K562 (cell line): ENCODE measurements around the gene SLC25A10. TPM values are rescaled to one million over a fixed set of nuclear protein-coding genes. Genes with fewer than 3 reads are reported as not detected.
A peak's percentile ranks its signal among the peaks of the same experiment; 100 is the strongest.

Source experiments
- ATAC-seq: fragments of 200-7000 bp; cut with Tn5 transposase; 3 replicates; pipeline ENCODE4 v1.9.1; 2020; ENCODE audit warnings: moderate library complexity
- BruUV-seq: library from RNA; stranded (reverse); fragments of 400-500 nt; replicated peaks from 2 replicates; lab custom pipeline; 2021; lab: Mats Ljungman, UMichigan
- CTCF ChIA-PET: fragments of 300-600 bp; formaldehyde crosslinking; extraction: SDS; loops from one replicate; lab custom pipeline; 2021; ENCODE audit warnings: low intra/inter-chr PET ratio; lab: Yijun Ruan, JAX
- POLR2A ChIA-PET: fragments of 300-600, 350-650 bp; sonication (Branson Sonifier 250); formaldehyde crosslinking; extraction: SDS; loops from one replicate; lab custom pipeline; 2021; ENCODE audit warnings: antibody characterized with exemption, inconsistent platforms; lab: Yijun Ruan, JAX
- DNase-seq, 4 experiments: peaks; one replicate each; pipeline versions ENCODE4 v3.0.0 to v3.0.0-alpha.2; 2011 to 2018; ENCODE audit warnings: low spot score in 3 of 4, mixed read lengths in 3 of 4; ENCODE audit errors: extremely low read depth in 1 of 4
- FAIRE-seq: peaks from 2 replicates; lab custom pipeline; 2011; peaks lifted over from hg19 to GRCh38; lab: Jason Lieb, UNC
- H2AFZ ChIP-seq: 2 replicates; pipeline ENCODE4 v1.6.0; 2011; ENCODE audit warnings: low read depth, low read length, control low read depth, inconsistent platforms
- H3K27ac ChIP-seq: fragments of 200-600 bp; 3 replicates; pipeline ENCODE4 v1.8.0; 2011; ENCODE audit warnings: low read depth, mild to moderate bottlenecking, control low read depth, inconsistent platforms, low read length, moderate library complexity, mixed read lengths; ENCODE audit errors: extremely low read depth
- H3K27me3 ChIP-seq, 2 experiments: fragments of 300-600 bp in 1 of 2; 2 replicates in 1 of 2; 3 replicates in 1 of 2; pipeline versions ENCODE4 v1.6.0 to v1.8.0; 2011; ENCODE audit warnings: inconsistent platforms in 2 of 2, low read length in 2 of 2, mild to moderate bottlenecking in 1 of 2, mixed read lengths in 1 of 2, moderate library complexity in 1 of 2; ENCODE audit not compliant: control insufficient read depth in 2 of 2, insufficient read depth in 2 of 2
- H3K36me3 ChIP-seq: fragments of 300-600 bp; 3 replicates; pipeline ENCODE4 v1.8.0; 2011; ENCODE audit warnings: mild to moderate bottlenecking, low read length, inconsistent platforms; ENCODE audit not compliant: control insufficient read depth, insufficient read depth
- H3K4me1 ChIP-seq, 2 experiments: fragments of 200-600 bp in 1 of 2; replicated peaks in 1 of 2; 2 replicates in 1 of 2; 3 replicates in 1 of 2; pipeline versions ENCODE4 v1.5.1 to v1.8.0; 2011; ENCODE audit warnings: inconsistent platforms in 2 of 2, low read length in 2 of 2, mild to moderate bottlenecking in 1 of 2, mixed read lengths in 1 of 2, moderate library complexity in 1 of 2; ENCODE audit not compliant: control insufficient read depth in 2 of 2, insufficient read depth in 2 of 2
- H3K4me2 ChIP-seq: 2 replicates; pipeline ENCODE4 v1.6.1; 2011; ENCODE audit warnings: low read length, control low read depth, inconsistent platforms, mixed read lengths; ENCODE audit not compliant: insufficient read depth
- H3K4me3 ChIP-seq: fragments of 200-600 bp; sonication (generic), shearing (Covaris generic); 2 replicates; pipeline ENCODE4 v1.5.1; 2016; ENCODE audit warnings: control low read depth, inconsistent platforms
- H3K79me2 ChIP-seq: fragments of 200-600 bp; 3 replicates; pipeline ENCODE4 v1.8.0; 2011; ENCODE audit warnings: low read length, inconsistent platforms; ENCODE audit not compliant: control insufficient read depth, insufficient read depth
- H3K9ac ChIP-seq, 2 experiments: 2 replicates each; pipeline versions ENCODE4 v1.6.0 to v1.6.1; 2011; ENCODE audit warnings: low read depth in 2 of 2, low read length in 2 of 2, control low read depth in 1 of 2, inconsistent platforms in 1 of 2, mild to moderate bottlenecking in 1 of 2, mixed read lengths in 1 of 2; ENCODE audit not compliant: insufficient read depth in 1 of 2
- H3K9me1 ChIP-seq: one replicate; pipeline ENCODE4 v1.6.0; 2011; ENCODE audit warnings: inconsistent platforms, mild to moderate bottlenecking, low read length, moderate library complexity; ENCODE audit not compliant: control insufficient read depth, insufficient read depth
- H3K9me3 ChIP-seq: replicated peaks from 2 replicates; pipeline ENCODE4 v1.5.1; 2011; ENCODE audit warnings: low read depth, low read length, inconsistent platforms; ENCODE audit not compliant: control insufficient read depth, insufficient read depth
- H4K20me1 ChIP-seq: replicated peaks from 2 replicates; pipeline ENCODE4 v1.6.1; 2011; ENCODE audit warnings: low read length, inconsistent platforms, mixed read lengths; ENCODE audit not compliant: control insufficient read depth, insufficient read depth
- PHB2 ChIP-seq: fragments of 450-650 bp; IDR thresholded peaks from 2 replicates; pipeline ENCODE4 v1.6.1; 2017; ENCODE audit warnings: low read depth
- ZNF354B ChIP-seq: fragments of 250-450 bp; sonication (Bioruptor Pico); IDR thresholded peaks from 2 replicates; pipeline ENCODE4 v1.4.0; 2020
- WGBS: fragments of 100-300 bp; shearing (Covaris generic); methylation state at CpG from one replicate; pipeline ENCODE4 v1.1.6; 2016; ENCODE audit warnings: low coverage, mixed read lengths; ENCODE audit not compliant: insufficient coverage; ENCODE audit errors: missing lambda C conversion rate; 5-methylcytosine and 5-hydroxymethylcytosine counted together
- in situ Hi-C: fragments of 300-500 bp; cut with MboI; formaldehyde crosslinking; loops from 4 replicates; pipeline ENCODE4 v1.15.0; 2018; ENCODE audit warnings: inconsistent platforms, mixed read lengths
- intact Hi-C: fragments of 100-400 bp; cut with micrococcal nuclease; formaldehyde crosslinking; loops from 2 replicates; pipeline ENCODE4 v1.14.2; 2022
- polyA plus RNA-seq, 8 experiments: library from polyadenylated mRNA; depleted of rRNA in 4 of 8; stranded (reverse) in 5 of 8; unstranded in 3 of 8; fragments of >200 nt; fragmentation: Nextera tagmentation in 2 of 8; fragmentation: Illumina TruSeq in 1 of 8; extraction: Ambion mirVana in 2 of 8; extraction: Trizol in 1 of 8; gene quantifications; 2 replicates each; pipeline versions ENCODE4 v1.2.1 to v1.2.3, GENCODE V29; 2011 to 2014; ENCODE audit warnings: inconsistent platforms in 1 of 8, missing spikeins in 1 of 8
- total RNA-seq, 7 experiments: library from RNA; depleted of rRNA in 6 of 7; stranded (reverse); fragments of >200 nt in 6 of 7; fragmentation: Illumina TruSeq in 2 of 7; extraction: Trizol in 2 of 7; gene quantifications; 2 replicates each; pipeline versions ENCODE4 v1.2.1 to v1.2.3, GENCODE V29; 2011 to 2021; ENCODE audit warnings: low replicate concordance in 1 of 7
- TF ChIP-seq, protein P1 (sequence below), 3 experiments: fragments of 200-800 bp in 1 of 3; fragments of 250-450 bp in 1 of 3; fragments of 450-650 bp in 1 of 3; sonication (Bioruptor Pico) in 1 of 3; sonication (Bioruptor generic) in 1 of 3; formaldehyde crosslinking in 1 of 3; IDR thresholded peaks; 2 replicates each; pipeline versions ENCODE4 v1.6.1 to v1.8.0; 2016 to 2022; ENCODE audit warnings: mild to moderate bottlenecking in 2 of 3, missing genetic modification characterization in 2 of 3, missing compliant biosample characterization in 1 of 3, moderate library complexity in 1 of 3
- TF ChIP-seq, protein P2 (sequence below): sonication (generic); formaldehyde crosslinking; IDR thresholded peaks from 2 replicates; pipeline ENCODE4 v1.8.1; 2023; ENCODE audit warnings: mild to moderate bottlenecking, missing genetic modification reagents
- TF ChIP-seq, protein P3 (sequence below): fragments of 250-450 bp; sonication (Bioruptor Pico); IDR thresholded peaks from 2 replicates; pipeline ENCODE4 v1.8.0; 2022; ENCODE audit warnings: inconsistent platforms, mild to moderate bottlenecking, moderate library complexity, borderline replicate concordance
- TF ChIP-seq, protein P4 (sequence below): IDR thresholded peaks from 3 replicates; pipeline ENCODE4 v1.6.1; 2011; ENCODE audit warnings: borderline replicate concordance, mild to moderate bottlenecking; ENCODE audit not compliant: insufficient read length, insufficient read depth

Gene SLC25A10
- total and polyA plus RNA-seq, 9 of the 15 experiments (the other 6 are each of a cell fraction or from before 2014, with no cell fraction given) = 0.10 to 85.6 (median 34.3) TPM

DNA sequence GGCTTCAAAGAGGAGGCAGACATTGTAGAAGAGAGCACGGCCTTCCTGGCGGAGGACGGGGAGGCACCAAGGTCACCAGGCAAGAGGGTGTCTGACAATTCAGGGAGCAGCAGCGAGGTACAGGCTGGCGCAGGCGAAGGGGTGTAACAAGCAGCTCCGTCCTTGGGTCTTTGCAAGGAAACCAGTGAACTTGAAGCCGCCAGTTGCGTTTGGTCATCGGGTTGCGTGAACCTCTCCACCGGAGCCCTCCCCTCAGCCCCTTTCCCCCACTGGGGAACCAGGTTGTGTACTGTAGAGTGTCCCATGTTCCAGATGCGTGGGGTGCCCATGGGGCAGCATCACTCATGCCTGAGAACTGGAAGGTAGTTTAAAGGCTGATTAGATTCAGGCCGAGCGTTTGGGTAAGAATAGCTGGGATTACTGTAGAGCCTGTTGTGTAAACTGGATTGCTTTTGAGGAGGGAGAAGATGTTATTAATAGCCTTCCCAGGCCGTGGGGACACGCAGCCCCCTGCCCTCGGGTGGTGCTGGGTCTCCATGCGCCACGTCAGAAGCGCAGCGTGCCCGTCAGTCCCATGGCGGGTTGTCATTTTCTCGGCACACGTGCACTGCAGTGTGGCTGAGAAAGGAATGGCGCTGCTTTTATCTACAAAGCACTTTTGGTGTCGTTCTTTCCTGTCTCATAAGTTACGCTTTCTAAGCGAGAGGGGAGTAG, 6.4 kb upstream of the SLC25A10 start (continued):
- TF ChIP-seq, protein P1, sequence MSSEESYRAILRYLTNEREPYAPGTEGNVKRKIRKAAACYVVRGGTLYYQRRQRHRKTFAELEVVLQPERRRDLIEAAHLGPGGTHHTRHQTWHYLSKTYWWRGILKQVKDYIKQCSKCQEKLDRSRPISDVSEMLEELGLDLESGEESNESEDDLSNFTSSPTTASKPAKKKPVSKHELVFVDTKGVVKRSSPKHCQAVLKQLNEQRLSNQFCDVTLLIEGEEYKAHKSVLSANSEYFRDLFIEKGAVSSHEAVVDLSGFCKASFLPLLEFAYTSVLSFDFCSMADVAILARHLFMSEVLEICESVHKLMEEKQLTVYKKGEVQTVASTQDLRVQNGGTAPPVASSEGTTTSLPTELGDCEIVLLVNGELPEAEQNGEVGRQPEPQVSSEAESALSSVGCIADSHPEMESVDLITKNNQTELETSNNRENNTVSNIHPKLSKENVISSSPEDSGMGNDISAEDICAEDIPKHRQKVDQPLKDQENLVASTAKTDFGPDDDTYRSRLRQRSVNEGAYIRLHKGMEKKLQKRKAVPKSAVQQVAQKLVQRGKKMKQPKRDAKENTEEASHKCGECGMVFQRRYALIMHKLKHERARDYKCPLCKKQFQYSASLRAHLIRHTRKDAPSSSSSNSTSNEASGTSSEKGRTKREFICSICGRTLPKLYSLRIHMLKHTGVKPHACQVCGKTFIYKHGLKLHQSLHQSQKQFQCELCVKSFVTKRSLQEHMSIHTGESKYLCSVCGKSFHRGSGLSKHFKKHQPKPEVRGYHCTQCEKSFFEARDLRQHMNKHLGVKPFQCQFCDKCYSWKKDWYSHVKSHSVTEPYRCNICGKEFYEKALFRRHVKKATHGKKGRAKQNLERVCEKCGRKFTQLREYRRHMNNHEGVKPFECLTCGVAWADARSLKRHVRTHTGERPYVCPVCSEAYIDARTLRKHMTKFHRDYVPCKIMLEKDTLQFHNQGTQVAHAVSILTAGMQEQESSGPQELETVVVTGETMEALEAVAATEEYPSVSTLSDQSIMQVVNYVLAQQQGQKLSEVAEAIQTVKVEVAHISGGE (CRISPR knock-in tag; IDR thresholded peaks at IDR 0.05) = no peak
- TF ChIP-seq PHB2 = no peak
- TF ChIP-seq ZNF354B (CRISPR knock-in tag) = no peak

DNA sequence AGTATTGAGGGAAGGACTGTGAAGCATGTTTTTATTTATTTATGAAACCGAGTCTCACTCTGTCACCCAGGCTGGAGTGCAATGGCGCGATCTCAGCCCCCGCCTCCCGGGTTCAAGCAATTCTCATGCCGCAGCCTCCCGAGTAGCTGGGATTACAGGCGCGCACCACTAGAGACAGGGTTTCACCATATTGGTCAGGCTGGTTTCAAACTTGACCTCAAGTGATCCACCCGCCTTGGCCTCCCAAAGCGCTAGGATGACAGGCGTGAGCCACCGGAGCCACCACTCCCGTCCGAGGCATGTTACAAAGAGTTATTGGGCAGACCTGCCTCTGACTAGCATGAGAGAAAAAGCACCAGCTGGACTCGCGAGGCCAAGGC, 5.9 kb upstream of the SLC25A10 start:
- intact Hi-C loops (no loop called here), in situ Hi-C loops (no loop called here)
- ATAC-seq (no peak), DNase-seq (no peak), FAIRE-seq (no peak)
- Histone ChIP-seq H3K9me1 (peaks cover 2% of the 10 kb centered on the region), H3K9me3 (no peaks in the 10 kb centered on the region), H3K27ac (no peak overlapping the region), H3K4me2 (no peak overlapping the region), H3K27me3 (no peaks in the 10 kb centered on the region), H3K4me3 (no peak overlapping the region), H2AFZ (no peak overlapping the region), H3K4me1 (peaks cover 18 to 72% of the 10 kb centered on the region in 2 experiments), H4K20me1 (peaks cover 11% of the 10 kb centered on the region), H3K9ac (peak overlapping the region in 1 of 2 experiments; percentile 24; a peak in 1 of 4 replicates), H3K36me3 (peaks cover 63% of the 10 kb centered on the region), H3K79me2 (peaks cover 53% of the 10 kb centered on the region)
- 98% methylated on average over 17 of the region's 17 CpGs for WGBS
- CTCF ChIA-PET = no interaction called here
- POLR2A ChIA-PET = interaction anchor here (0.6 to 1.6 kb wide), 3 partner anchors 14 to 38 kb away, joined by 3 to 4 read pairs (median 3); no protein-coding TSS in a partner anchor
- TF ChIP-seq, protein P2, sequence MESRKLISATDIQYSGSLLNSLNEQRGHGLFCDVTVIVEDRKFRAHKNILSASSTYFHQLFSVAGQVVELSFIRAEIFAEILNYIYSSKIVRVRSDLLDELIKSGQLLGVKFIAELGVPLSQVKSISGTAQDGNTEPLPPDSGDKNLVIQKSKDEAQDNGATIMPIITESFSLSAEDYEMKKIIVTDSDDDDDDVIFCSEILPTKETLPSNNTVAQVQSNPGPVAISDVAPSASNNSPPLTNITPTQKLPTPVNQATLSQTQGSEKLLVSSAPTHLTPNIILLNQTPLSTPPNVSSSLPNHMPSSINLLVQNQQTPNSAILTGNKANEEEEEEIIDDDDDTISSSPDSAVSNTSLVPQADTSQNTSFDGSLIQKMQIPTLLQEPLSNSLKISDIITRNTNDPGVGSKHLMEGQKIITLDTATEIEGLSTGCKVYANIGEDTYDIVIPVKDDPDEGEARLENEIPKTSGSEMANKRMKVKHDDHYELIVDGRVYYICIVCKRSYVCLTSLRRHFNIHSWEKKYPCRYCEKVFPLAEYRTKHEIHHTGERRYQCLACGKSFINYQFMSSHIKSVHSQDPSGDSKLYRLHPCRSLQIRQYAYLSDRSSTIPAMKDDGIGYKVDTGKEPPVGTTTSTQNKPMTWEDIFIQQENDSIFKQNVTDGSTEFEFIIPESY (CRISPR knock-in tag) = peak; percentile 82
- TF ChIP-seq, protein P3, sequence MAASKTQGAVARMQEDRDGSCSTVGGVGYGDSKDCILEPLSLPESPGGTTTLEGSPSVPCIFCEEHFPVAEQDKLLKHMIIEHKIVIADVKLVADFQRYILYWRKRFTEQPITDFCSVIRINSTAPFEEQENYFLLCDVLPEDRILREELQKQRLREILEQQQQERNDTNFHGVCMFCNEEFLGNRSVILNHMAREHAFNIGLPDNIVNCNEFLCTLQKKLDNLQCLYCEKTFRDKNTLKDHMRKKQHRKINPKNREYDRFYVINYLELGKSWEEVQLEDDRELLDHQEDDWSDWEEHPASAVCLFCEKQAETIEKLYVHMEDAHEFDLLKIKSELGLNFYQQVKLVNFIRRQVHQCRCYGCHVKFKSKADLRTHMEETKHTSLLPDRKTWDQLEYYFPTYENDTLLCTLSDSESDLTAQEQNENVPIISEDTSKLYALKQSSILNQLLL = no peak
- TF ChIP-seq, protein P4, sequence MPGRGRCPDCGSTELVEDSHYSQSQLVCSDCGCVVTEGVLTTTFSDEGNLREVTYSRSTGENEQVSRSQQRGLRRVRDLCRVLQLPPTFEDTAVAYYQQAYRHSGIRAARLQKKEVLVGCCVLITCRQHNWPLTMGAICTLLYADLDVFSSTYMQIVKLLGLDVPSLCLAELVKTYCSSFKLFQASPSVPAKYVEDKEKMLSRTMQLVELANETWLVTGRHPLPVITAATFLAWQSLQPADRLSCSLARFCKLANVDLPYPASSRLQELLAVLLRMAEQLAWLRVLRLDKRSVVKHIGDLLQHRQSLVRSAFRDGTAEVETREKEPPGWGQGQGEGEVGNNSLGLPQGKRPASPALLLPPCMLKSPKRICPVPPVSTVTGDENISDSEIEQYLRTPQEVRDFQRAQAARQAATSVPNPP = no peak
- BruUV-seq = no TSS peak
